Tibial artery (tissue), 4 donors: ENCODE data around the gene ST8SIA6.

ENCODE experiments used
- DNase-seq, 2 donors: peaks; one replicate each; pipeline ENCODE4 v3.0.0-alpha.2; 2019
- H3K27ac ChIP-seq, 2 donors: fragments of 200-600 bp; sonication (generic) in 1 of 2; 1 replicate in 1 of 2; 2 replicates in 1 of 2; pipeline ENCODE4 v1.5.1; 2018 to 2019; ENCODE audit warnings: mild to moderate bottlenecking in 1 of 2
- H3K27me3 ChIP-seq, 2 donors: fragments of 200-600 bp; sonication (generic) in 1 of 2; one replicate each; pipeline versions ENCODE4 v1.5.1 to v1.6.0; 2016 to 2019
- H3K36me3 ChIP-seq, 3 donors: fragments of 200-600 bp; sonication (generic) in 2 of 3; one replicate each; pipeline ENCODE4 v1.5.1; 2016 to 2019; ENCODE audit warnings: mild to moderate bottlenecking in 2 of 3
- H3K4me1 ChIP-seq, 4 donors: fragments of 200-600 bp; sonication (generic) in 2 of 4; 1 replicate in 3 of 4; 2 replicates in 1 of 4; pipeline ENCODE4 v1.5.1; 2016 to 2019
- H3K4me3 ChIP-seq, 2 donors: fragments of 200-600 bp; sonication (generic) in 1 of 2; 1 replicate in 1 of 2; 2 replicates in 1 of 2; pipeline ENCODE4 v1.5.1; 2018 to 2019; ENCODE audit warnings: mild to moderate bottlenecking in 2 of 2
- H3K9me3 ChIP-seq, 3 donors: fragments of 200-600 bp; sonication (generic) in 1 of 3; one replicate each; pipeline ENCODE4 v1.5.1; 2016 to 2019
- intact Hi-C: fragments of 100-400 bp; cut with DNase I; formaldehyde crosslinking; loops from one replicate; pipeline ENCODE4 v1.15.0; 2023; ENCODE audit warnings: low total_unique reads
- TF ChIP-seq, protein P1 (sequence below), 2 experiments: fragments of 200-600 bp in 1 of 2; fragments of 450-650 bp in 1 of 2; IDR thresholded peaks; one replicate each; pipeline ENCODE4 v1.5.1; 2017 to 2019; ENCODE audit warnings: antibody characterized with exemption in 2 of 2, mild to moderate bottlenecking in 1 of 2, moderate library complexity in 1 of 2

Gene ST8SIA6

DNA sequence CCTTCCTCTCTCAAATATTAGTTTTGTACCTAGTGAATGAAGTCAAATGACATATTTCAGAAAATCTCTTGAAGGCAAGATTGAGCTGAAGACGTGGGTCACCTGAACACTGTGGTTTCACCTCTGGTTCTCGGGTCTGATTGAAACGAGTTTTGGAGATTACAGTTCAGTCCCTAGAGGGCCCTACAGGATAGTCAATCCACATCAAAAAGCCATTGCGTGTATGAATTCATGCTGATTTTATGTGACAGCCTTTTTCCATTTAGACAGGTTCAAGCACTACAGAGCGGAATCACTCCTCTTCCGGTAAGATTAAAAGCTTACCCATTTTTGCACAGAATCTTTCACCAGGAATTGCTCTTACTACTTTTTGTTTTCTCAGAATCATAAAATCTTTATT, 164.2 kb downstream of the ST8SIA6 start:
- Histone ChIP-seq H3K4me1 (no peaks in the 10 kb centered on the region), H3K9me3 (no peaks in the 10 kb centered on the region), H3K27me3 (peaks cover 0 to 8% of the 10 kb centered on the region in 2 donors), H3K27ac (no peak overlapping the region), H3K36me3 (no peaks in the 10 kb centered on the region), H3K4me3 (no peak overlapping the region)
- intact Hi-C loops, result no loop called here
- no peak for DNase-seq
- TF ChIP-seq, protein P1, sequence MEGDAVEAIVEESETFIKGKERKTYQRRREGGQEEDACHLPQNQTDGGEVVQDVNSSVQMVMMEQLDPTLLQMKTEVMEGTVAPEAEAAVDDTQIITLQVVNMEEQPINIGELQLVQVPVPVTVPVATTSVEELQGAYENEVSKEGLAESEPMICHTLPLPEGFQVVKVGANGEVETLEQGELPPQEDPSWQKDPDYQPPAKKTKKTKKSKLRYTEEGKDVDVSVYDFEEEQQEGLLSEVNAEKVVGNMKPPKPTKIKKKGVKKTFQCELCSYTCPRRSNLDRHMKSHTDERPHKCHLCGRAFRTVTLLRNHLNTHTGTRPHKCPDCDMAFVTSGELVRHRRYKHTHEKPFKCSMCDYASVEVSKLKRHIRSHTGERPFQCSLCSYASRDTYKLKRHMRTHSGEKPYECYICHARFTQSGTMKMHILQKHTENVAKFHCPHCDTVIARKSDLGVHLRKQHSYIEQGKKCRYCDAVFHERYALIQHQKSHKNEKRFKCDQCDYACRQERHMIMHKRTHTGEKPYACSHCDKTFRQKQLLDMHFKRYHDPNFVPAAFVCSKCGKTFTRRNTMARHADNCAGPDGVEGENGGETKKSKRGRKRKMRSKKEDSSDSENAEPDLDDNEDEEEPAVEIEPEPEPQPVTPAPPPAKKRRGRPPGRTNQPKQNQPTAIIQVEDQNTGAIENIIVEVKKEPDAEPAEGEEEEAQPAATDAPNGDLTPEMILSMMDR (IDR thresholded peaks at IDR 0.05), result no peak

DNA sequence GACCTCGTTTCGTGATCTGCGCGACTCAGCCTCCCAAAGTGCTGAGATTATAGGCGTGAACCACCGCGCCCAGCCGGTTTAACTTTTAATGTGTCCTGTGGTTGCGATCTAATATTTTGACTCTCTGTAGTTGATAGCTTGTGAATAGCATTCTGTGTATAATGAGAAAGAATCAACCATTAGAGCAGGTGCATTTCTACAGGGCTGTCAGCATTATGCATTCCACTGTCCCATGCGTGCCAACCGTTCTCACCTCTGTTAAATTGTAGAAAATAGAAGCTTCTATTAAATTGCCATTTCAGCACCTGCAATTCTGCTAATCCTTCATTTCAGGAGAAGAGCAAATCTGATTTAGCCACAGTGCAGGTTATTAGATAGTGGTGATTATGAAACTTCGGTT, 164.6 kb downstream of the ST8SIA6 start:
- Histone ChIP-seq H3K27ac (no peak overlapping the region), H3K4me3 (no peak overlapping the region), H3K36me3 (no peaks in the 10 kb centered on the region), H3K27me3 (peaks cover 0 to 8% of the 10 kb centered on the region in 2 donors), H3K4me1 (no peaks in the 10 kb centered on the region), H3K9me3 (no peaks in the 10 kb centered on the region)
- TF ChIP-seq, protein P1 (IDR thresholded peaks at IDR 0.05), result no peak
- intact Hi-C loops, result no loop called here
- DNase-seq, result no peak

DNA sequence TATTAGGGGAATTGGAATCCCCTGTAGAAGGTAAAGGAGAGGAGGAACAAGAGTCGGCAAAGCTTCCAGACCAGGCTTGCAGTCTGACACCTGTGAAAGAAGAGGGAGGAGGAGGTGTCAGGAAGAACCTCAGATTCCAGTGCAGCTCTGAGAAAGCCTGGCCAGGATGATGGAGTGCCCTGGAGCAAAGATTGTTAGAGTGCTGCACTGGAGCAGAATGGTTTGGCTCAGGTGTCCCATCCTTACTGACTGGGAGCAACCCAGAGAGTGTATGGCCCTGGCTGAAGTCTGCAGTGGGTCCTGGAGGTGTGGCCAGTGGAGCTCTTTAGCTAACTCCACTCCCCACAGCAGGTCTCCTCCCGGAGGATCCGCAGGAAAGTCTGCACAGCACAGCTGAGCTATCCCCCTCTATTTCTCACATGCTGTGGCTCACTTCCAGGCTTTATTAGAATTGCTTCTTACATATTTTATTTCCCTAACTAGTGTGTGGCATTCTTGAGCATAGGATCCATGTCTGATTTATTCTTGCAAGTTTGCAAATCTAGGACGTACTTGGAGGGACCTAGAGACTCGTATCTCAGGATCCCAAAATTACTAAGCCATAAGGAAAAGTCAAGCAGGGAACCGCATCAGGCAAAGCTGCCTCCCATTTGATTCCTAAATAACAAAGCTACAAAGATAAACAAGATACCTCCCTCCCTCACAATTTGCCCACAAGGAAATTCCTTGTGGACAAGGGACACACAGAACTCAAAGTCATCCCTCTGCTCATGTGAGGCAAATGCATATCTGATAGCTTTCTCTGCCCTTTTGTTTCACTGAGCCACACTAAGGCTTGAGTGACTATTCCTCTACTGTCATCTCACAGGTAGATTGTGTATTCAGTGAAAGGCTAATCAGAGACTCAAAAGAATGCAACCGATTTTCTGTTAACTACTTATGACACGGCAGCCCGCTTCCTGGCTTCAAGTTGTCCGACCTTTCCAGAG, 167.5 kb downstream of the ST8SIA6 start:
- Histone ChIP-seq H3K27ac (no peak overlapping the region), H3K4me3 (no peak overlapping the region), H3K27me3 (peaks cover 0 to 8% of the 10 kb centered on the region in 2 donors), H3K4me1 (no peaks in the 10 kb centered on the region), H3K36me3 (no peaks in the 10 kb centered on the region), H3K9me3 (peaks cover 0 to 11% (median 7%) of the 10 kb centered on the region in 3 donors)
- intact Hi-C loops, result no loop called here
- TF ChIP-seq, protein P1 (IDR thresholded peaks at IDR 0.05), result no peak
- DNase-seq, result no peak

DNA sequence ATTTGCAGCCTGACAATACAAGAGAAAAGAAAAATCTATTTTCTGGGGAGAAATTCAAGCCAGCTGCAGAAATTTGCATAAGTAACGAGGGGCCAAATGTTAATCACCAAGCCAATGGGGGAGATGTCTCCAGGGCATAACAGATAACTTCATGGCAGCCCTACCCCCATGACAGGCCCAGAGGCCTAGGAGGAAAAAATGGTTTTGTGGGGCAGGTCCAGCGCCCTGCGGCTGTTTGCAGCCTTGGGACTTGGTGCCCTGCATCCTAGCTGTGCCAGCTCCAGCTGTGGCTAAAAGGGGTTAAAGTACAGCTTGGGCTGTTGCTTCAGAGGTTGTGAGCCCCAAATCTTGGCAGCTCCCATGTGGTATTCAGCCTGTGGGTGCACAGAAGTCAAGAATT, 172.1 kb downstream of the ST8SIA6 start:
- no peaks in the 10 kb centered on the region for H3K27me3 ChIP-seq
- no peak overlapping the region for H3K27ac ChIP-seq
- H3K4me1 ChIP-seq, result no peaks in the 10 kb centered on the region
- intact Hi-C loops, result no loop called here
- no peak for DNase-seq
- peaks cover 0 to 11% (median 7%) of the 10 kb centered on the region in 3 donors for H3K9me3 ChIP-seq
- H3K36me3 ChIP-seq, result no peaks in the 10 kb centered on the region
- no peak overlapping the region for H3K4me3 ChIP-seq
- TF ChIP-seq, protein P1 (IDR thresholded peaks at IDR 0.05), result no peak

DNA sequence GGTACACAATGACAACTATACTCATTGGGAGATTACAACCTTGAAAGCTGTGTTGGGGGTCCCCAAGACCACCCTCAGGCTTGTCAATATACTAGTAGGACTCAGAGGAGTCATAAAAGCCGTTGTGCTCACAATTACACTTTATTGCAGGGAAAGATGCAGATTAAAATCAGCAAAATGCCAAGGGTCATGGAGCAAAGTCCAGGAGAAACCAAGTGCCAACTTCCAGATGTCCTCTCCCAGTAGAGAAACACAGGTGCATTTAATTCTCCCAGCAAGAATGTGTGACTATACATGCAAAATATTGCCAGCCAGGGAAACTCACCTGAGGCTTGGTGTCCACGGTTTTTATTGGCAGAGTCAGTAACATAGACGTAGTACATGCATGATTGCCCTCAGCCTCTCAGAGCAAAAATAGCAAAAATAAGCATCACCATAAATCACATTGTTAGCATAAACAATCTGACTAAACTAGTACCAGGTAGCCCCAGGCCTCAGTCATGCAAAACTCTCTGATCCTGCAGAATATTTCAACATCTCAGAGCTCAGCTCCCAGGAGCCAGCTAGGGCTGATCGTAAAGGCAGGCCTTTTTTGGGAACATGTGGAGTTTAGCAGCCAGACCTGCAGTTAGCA, 175.7 kb downstream of the ST8SIA6 start:
- Histone ChIP-seq H3K4me1 (no peaks in the 10 kb centered on the region), H3K9me3 (peaks cover 0 to 15% (median 11%) of the 10 kb centered on the region in 3 donors), H3K4me3 (no peak overlapping the region), H3K27me3 (no peaks in the 10 kb centered on the region), H3K27ac (no peak overlapping the region), H3K36me3 (no peaks in the 10 kb centered on the region)
- no peak for DNase-seq
- intact Hi-C loops, result no loop called here
- TF ChIP-seq, protein P1 (IDR thresholded peaks at IDR 0.05), result no peak
